Testis (tissue), 2 donors: ENCODE results near the gene STRN3.

Source experiments
- POLR2A ChIP-seq: fragments of 450-650 bp; IDR thresholded peaks from one replicate; pipeline ENCODE4 v1.6.1; 2017; ENCODE audit warnings: antibody characterized with exemption, mild to moderate bottlenecking, moderate library complexity
- TF ChIP-seq, protein P1 (sequence below), 3 experiments: fragments of 450-650 bp in 2 of 3; fragments of 200-600 bp in 1 of 3; sonication (generic) in 1 of 3; IDR thresholded peaks; one replicate each; pipeline ENCODE4 v1.5.1; 2016 to 2019; ENCODE audit warnings: antibody characterized with exemption in 3 of 3, mild to moderate bottlenecking in 2 of 3, moderate library complexity in 1 of 3

- TF ChIP-seq, protein P1, sequence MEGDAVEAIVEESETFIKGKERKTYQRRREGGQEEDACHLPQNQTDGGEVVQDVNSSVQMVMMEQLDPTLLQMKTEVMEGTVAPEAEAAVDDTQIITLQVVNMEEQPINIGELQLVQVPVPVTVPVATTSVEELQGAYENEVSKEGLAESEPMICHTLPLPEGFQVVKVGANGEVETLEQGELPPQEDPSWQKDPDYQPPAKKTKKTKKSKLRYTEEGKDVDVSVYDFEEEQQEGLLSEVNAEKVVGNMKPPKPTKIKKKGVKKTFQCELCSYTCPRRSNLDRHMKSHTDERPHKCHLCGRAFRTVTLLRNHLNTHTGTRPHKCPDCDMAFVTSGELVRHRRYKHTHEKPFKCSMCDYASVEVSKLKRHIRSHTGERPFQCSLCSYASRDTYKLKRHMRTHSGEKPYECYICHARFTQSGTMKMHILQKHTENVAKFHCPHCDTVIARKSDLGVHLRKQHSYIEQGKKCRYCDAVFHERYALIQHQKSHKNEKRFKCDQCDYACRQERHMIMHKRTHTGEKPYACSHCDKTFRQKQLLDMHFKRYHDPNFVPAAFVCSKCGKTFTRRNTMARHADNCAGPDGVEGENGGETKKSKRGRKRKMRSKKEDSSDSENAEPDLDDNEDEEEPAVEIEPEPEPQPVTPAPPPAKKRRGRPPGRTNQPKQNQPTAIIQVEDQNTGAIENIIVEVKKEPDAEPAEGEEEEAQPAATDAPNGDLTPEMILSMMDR (IDR thresholded peaks at IDR 0.05), result no peak
- TF ChIP-seq POLR2A, result no peak
Measured at GRCh38 chr14:30921788-30922187, 104.4 kb downstream of the STRN3 start.
